Measurements from ENCODE around the gene NTNG1. TPM values are rescaled to one million over a fixed set of nuclear protein-coding genes. Genes with fewer than 3 reads are reported as not detected.

Gene NTNG1
- total RNA-seq, 2 experiments from 2014 or later, result not detected

DNA sequence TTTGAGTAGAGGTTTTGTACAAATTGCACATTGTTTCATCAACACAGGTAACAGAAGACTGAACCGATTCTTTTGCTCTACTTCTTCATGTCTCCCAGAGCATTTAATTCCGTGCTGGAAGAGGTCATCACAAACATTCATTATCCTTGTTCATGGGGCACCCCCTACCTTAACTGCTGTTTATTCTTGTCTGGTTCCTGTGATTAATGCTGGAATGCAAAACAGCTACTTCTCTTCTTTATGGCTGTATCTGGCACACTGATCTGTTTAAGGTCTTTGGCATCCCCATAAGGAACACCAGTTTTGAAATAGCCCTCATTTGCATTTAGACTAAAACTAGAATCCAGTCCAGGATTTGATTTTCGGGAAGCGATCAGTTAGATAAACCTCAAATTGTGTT lies 42.2 kb downstream of the NTNG1 start:
- TF ChIP-seq, protein P1, sequence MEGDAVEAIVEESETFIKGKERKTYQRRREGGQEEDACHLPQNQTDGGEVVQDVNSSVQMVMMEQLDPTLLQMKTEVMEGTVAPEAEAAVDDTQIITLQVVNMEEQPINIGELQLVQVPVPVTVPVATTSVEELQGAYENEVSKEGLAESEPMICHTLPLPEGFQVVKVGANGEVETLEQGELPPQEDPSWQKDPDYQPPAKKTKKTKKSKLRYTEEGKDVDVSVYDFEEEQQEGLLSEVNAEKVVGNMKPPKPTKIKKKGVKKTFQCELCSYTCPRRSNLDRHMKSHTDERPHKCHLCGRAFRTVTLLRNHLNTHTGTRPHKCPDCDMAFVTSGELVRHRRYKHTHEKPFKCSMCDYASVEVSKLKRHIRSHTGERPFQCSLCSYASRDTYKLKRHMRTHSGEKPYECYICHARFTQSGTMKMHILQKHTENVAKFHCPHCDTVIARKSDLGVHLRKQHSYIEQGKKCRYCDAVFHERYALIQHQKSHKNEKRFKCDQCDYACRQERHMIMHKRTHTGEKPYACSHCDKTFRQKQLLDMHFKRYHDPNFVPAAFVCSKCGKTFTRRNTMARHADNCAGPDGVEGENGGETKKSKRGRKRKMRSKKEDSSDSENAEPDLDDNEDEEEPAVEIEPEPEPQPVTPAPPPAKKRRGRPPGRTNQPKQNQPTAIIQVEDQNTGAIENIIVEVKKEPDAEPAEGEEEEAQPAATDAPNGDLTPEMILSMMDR (IDR thresholded peaks at IDR 0.05), result no peak
- no peaks in the 10 kb centered on the region for H3K4me1 ChIP-seq (ENCODE audit: insufficient read depth, low read length)
- DNase-seq (no peak), ATAC-seq (ENCODE audit: poor library complexity) (no peak)
- no peak overlapping the region for H3K27ac ChIP-seq (ENCODE audit: low read depth in 1 of 2, low read length in 2 of 2)
- intact Hi-C loops (cut with DNase I, micrococcal nuclease), result no loop called here
- Mint-ChIP-seq H3K4me3 (no peak overlapping the region), H3K9me3 (no peaks in the 10 kb centered on the region), H3K36me3 (ENCODE audit: low read depth) (no peaks in the 10 kb centered on the region), H3K27ac (no peak overlapping the region), H3K27me3 (peaks cover 6% of the 10 kb centered on the region), H3K4me1 (ENCODE audit: low read depth) (no peaks in the 10 kb centered on the region)
- H3K9me3 ChIP-seq (ENCODE audit: control insufficient read depth in 1 of 2, insufficient read depth in 1 of 2, low read length in 2 of 2), result no peaks in the 10 kb centered on the region
- no peaks in the 10 kb centered on the region for H3K27me3 ChIP-seq (ENCODE audit: control insufficient read depth in 1 of 2, insufficient read depth in 2 of 2, low read length in 2 of 2)
- H3K4me3 ChIP-seq (ENCODE audit: low read length), result no peak overlapping the region
- CTCF ChIA-PET, result no interaction called here
- POLR2A ChIA-PET, result no interaction called here
- H3K36me3 ChIP-seq (ENCODE audit: insufficient read depth, low read length), result no peaks in the 10 kb centered on the region

DNA sequence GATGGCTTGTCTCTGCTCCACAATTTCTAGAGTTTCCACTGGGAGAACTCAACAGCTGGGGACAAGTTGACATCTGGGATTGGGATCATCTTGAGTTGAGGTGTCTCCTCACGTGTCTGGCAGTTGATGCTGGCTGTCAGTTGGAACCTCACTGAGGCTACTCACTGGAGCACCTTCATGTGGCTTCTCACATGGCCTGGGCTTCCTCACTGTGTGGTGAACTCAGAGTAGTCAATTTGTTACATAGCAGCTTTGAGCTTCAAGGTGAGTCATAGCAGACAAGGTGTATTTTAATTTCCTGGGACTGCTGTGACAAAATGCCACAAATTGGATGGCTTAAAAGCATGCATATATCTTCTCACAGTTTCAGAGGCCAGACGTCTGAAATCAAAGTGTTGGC lies 44.0 kb downstream of the NTNG1 start:
- Mint-ChIP-seq H3K27me3 (peaks cover 6% of the 10 kb centered on the region), H3K9me3 (no peaks in the 10 kb centered on the region), H3K27ac (no peak overlapping the region), H3K4me1 (ENCODE audit: low read depth) (no peaks in the 10 kb centered on the region), H3K4me3 (no peak overlapping the region), H3K36me3 (ENCODE audit: low read depth) (no peaks in the 10 kb centered on the region)
- Histone ChIP-seq H3K36me3 (ENCODE audit: insufficient read depth, low read length) (no peaks in the 10 kb centered on the region), H3K4me3 (ENCODE audit: low read length) (no peak overlapping the region), H3K4me1 (ENCODE audit: insufficient read depth, low read length) (no peaks in the 10 kb centered on the region), H3K9me3 (ENCODE audit: control insufficient read depth in 1 of 2, insufficient read depth in 1 of 2, low read length in 2 of 2) (no peaks in the 10 kb centered on the region), H3K27ac (ENCODE audit: low read depth in 1 of 2, low read length in 2 of 2) (no peak overlapping the region), H3K27me3 (ENCODE audit: control insufficient read depth in 1 of 2, insufficient read depth in 2 of 2, low read length in 2 of 2) (no peaks in the 10 kb centered on the region)
- CTCF ChIA-PET, result no interaction called here
- POLR2A ChIA-PET, result no interaction called here
- DNase-seq, result no peak
- TF ChIP-seq, protein P1 (IDR thresholded peaks at IDR 0.05), result no peak
- no peak for ATAC-seq (ENCODE audit: poor library complexity)
- intact Hi-C loops (cut with DNase I, micrococcal nuclease), result no loop called here

DNA sequence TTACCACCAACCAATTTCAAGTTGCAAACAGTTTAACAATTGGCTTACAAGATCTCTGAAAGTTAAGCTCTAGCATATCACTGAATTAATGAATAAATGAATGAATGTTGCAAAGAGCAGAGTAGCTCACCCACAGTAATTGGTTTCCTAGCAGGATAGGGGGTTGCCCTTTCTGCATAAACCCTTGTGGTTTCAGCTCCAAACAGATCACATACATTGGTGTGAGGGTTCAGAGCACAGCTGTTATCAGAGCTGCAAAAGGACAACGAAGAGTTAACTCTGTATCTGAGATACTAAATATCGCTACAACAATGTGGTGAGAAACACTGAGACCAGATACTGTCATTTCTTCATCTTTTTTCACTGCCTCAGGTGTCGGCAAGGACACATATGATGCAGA lies 46.6 kb downstream of the NTNG1 start:
- Histone ChIP-seq H3K4me1 (ENCODE audit: insufficient read depth, low read length) (no peaks in the 10 kb centered on the region), H3K4me3 (ENCODE audit: low read length) (no peak overlapping the region), H3K9me3 (ENCODE audit: control insufficient read depth in 1 of 2, insufficient read depth in 1 of 2, low read length in 2 of 2) (no peaks in the 10 kb centered on the region), H3K27ac (ENCODE audit: low read depth in 1 of 2, low read length in 2 of 2) (no peak overlapping the region), H3K36me3 (ENCODE audit: insufficient read depth, low read length) (no peaks in the 10 kb centered on the region), H3K27me3 (ENCODE audit: control insufficient read depth in 1 of 2, insufficient read depth in 2 of 2, low read length in 2 of 2) (no peaks in the 10 kb centered on the region)
- no peaks in the 10 kb centered on the region for H3K36me3 Mint-ChIP-seq (ENCODE audit: low read depth)
- ChIA-PET CTCF (no interaction called here), POLR2A (no interaction called here)
- no peak for ATAC-seq (ENCODE audit: poor library complexity)
- no peak overlapping the region for H3K27ac Mint-ChIP-seq
- intact Hi-C loops (cut with DNase I, micrococcal nuclease), result no loop called here
- TF ChIP-seq, protein P1 (IDR thresholded peaks at IDR 0.05), result no peak
- no peak overlapping the region for H3K4me3 Mint-ChIP-seq
- no peaks in the 10 kb centered on the region for H3K9me3 Mint-ChIP-seq
- no peaks in the 10 kb centered on the region for H3K4me1 Mint-ChIP-seq (ENCODE audit: low read depth)
- no peak for DNase-seq
- H3K27me3 Mint-ChIP-seq, result peaks cover 6% of the 10 kb centered on the region

Data from CD4-positive, alpha-beta T cell (primary cell).